HepG2 (cell line): Measurements from ENCODE around the gene TIMM10. TPM values are rescaled to one million over a fixed set of nuclear protein-coding genes. Genes with fewer than 3 reads are reported as not detected.

ENCODE experiments used
- AGO2 ChIP-seq: fragments of 200-400 bp; formaldehyde crosslinking; optimal IDR thresholded peaks from 2 replicates; pipeline ENCODE3; 2017; ENCODE audit warnings: mild to moderate bottlenecking, low read depth, low read length, moderate library complexity
- ASH2L ChIP-seq: fragments of 300-600, 200-600 bp; sonication (generic); IDR thresholded peaks from 2 replicates; pipeline ENCODE4 v1.7.0; 2017; ENCODE audit warnings: low read depth, mild to moderate bottlenecking, moderate library complexity, mixed read lengths, low read length; ENCODE audit not compliant: insufficient read length
- ATF5 ChIP-seq: sonication (generic); formaldehyde crosslinking; IDR thresholded peaks from 2 replicates; pipeline ENCODE4 v1.4.0; 2020; ENCODE audit warnings: mild to moderate bottlenecking, low read depth, missing genetic modification reagents
- BRD4 ChIP-seq: sonication (generic); formaldehyde crosslinking; IDR thresholded peaks from 2 replicates; pipeline ENCODE4 v1.4.0; 2020; ENCODE audit warnings: missing genetic modification reagents
- E2F1 ChIP-seq: sonication (generic); formaldehyde crosslinking; IDR thresholded peaks from 2 replicates; pipeline ENCODE4 v1.5.0; 2020; ENCODE audit warnings: missing genetic modification reagents
- ELF3 ChIP-seq: IDR thresholded peaks from 2 replicates; pipeline ENCODE4 v1.6.1; 2016; ENCODE audit warnings: missing genetic modification reagents, missing compliant biosample characterization
- KDM5A ChIP-seq: fragments of 200-600 bp; sonication (generic); IDR thresholded peaks from 2 replicates; pipeline ENCODE4 v1.7.0; 2018; ENCODE audit warnings: antibody characterized with exemption, mild to moderate bottlenecking, low read length, borderline replicate concordance
- MXD1 ChIP-seq: sonication (generic); formaldehyde crosslinking; IDR thresholded peaks from 2 replicates; pipeline ENCODE4 v1.4.0; 2020; ENCODE audit warnings: mild to moderate bottlenecking, missing genetic modification reagents
- NONO ChIP-seq, 2 experiments: fragments of 450-650 bp in 1 of 2; sonication (generic) in 1 of 2; formaldehyde crosslinking in 1 of 2; IDR thresholded peaks in 1 of 2; conservative IDR thresholded peaks in 1 of 2; 2 replicates each; pipeline versions ENCODE4 v1.6.1 to v1.8.0; 2017 to 2022; ENCODE audit warnings: mild to moderate bottlenecking in 1 of 2, missing genetic modification reagents in 1 of 2, moderate library complexity in 1 of 2
- PAF1 ChIP-seq: IDR thresholded peaks from 2 replicates; pipeline ENCODE4 v1.6.1; 2016; ENCODE audit warnings: missing genetic modification reagents, missing compliant biosample characterization
- PAWR ChIP-seq: sonication (generic); formaldehyde crosslinking; IDR thresholded peaks from 2 replicates; pipeline ENCODE4 v1.4.0; 2020; ENCODE audit warnings: missing genetic modification reagents, mild to moderate bottlenecking, borderline replicate concordance
- SRSF9 ChIP-seq: fragments of 200-400 bp; formaldehyde crosslinking; IDR thresholded peaks from 2 replicates; pipeline ENCODE4 v1.6.1; 2018; ENCODE audit warnings: borderline replicate concordance, mild to moderate bottlenecking, low read depth, low read length; ENCODE audit not compliant: insufficient read depth, poor library complexity, severe bottlenecking
- SSRP1 ChIP-seq: IDR thresholded peaks from 2 replicates; pipeline ENCODE4 v1.6.1; 2016; ENCODE audit warnings: control low read depth
- ZBTB44 ChIP-seq: sonication (generic); formaldehyde crosslinking; IDR thresholded peaks from 2 replicates; pipeline ENCODE4 v1.4.0; 2020; ENCODE audit warnings: missing genetic modification reagents
- ZNF460 ChIP-seq: sonication (generic); formaldehyde crosslinking; IDR thresholded peaks from 2 replicates; pipeline ENCODE4 v1.5.1; 2020; ENCODE audit warnings: missing genetic modification reagents, mild to moderate bottlenecking, borderline replicate concordance
- ZNF501 ChIP-seq: sonication (generic); formaldehyde crosslinking; IDR thresholded peaks from 2 replicates; pipeline ENCODE4 v1.5.1; 2020; ENCODE audit warnings: mild to moderate bottlenecking, moderate library complexity, missing genetic modification reagents
- ZNF570 ChIP-seq: sonication (generic); formaldehyde crosslinking; IDR thresholded peaks from 2 replicates; pipeline ENCODE4 v1.4.0; 2020; ENCODE audit warnings: mild to moderate bottlenecking, missing genetic modification reagents, borderline replicate concordance
- ZNF574 ChIP-seq: sonication (generic); formaldehyde crosslinking; IDR thresholded peaks from 2 replicates; pipeline ENCODE4 v1.4.0; 2020; ENCODE audit warnings: missing genetic modification reagents
- ZNF605 ChIP-seq: sonication (generic); formaldehyde crosslinking; IDR thresholded peaks from 2 replicates; pipeline ENCODE4 v1.8.0; 2022; ENCODE audit warnings: mild to moderate bottlenecking, missing genetic modification reagents
- ZNF747 ChIP-seq: sonication (generic); formaldehyde crosslinking; IDR thresholded peaks from 2 replicates; pipeline ENCODE4 v1.8.1; 2023; ENCODE audit warnings: missing genetic modification reagents, mild to moderate bottlenecking, borderline replicate concordance
- ZNF75D ChIP-seq: sonication (generic); formaldehyde crosslinking; IDR thresholded peaks from 2 replicates; pipeline ENCODE4 v1.8.1; 2023; ENCODE audit warnings: missing genetic modification reagents, mild to moderate bottlenecking, borderline replicate concordance
- ZNF772 ChIP-seq: sonication (generic); formaldehyde crosslinking; IDR thresholded peaks from 2 replicates; pipeline ENCODE4 v1.5.0; 2020; ENCODE audit warnings: mild to moderate bottlenecking, missing genetic modification reagents
- polyA plus RNA-seq, 8 experiments: library from polyadenylated mRNA; depleted of rRNA in 3 of 8; stranded (reverse) in 7 of 8; unstranded in 1 of 8; fragments of >200 nt; fragmentation: Illumina TruSeq in 4 of 8; extraction: Trizol in 4 of 8; gene quantifications; 2 replicates each; pipeline versions ENCODE4 v1.2.1 to v1.2.3, GENCODE V29; 2011 to 2016; ENCODE audit warnings: low read depth in 4 of 8, missing spikeins in 1 of 8, mixed read lengths in 1 of 8; ENCODE audit not compliant: insufficient read depth in 1 of 8
- total RNA-seq, 5 experiments: library from RNA; depleted of rRNA; stranded (reverse); fragments of >200 nt; fragmentation: Illumina TruSeq; extraction: Trizol; gene quantifications; 2 replicates each; pipeline ENCODE4 v1.2.3, GENCODE V29; 2016; ENCODE audit warnings: low read depth in 1 of 5

The TIMM10 gene
- total and polyA plus RNA-seq, 2 of the 13 experiments (the other 11 are each of a cell fraction or from before 2014, with no cell fraction given): 67.8 to 82.2 TPM

- TF ChIP-seq MXD1 (CRISPR knock-in tag) (peak; percentile 34; the same call in 1 of the 2 replicates), ZNF75D (CRISPR knock-in tag) (no peak), ZBTB44 (CRISPR knock-in tag) (no peak), BRD4 (CRISPR knock-in tag) (no peak), E2F1 (CRISPR knock-in tag) (no peak), ZNF747 (CRISPR knock-in tag) (no peak), SSRP1 (CRISPR knock-in tag) (no peak), ZNF574 (CRISPR knock-in tag) (peak; percentile 43), ATF5 (CRISPR knock-in tag) (no peak), AGO2 (no peak), SRSF9 (no peak), KDM5A (0 out of 2 replicates have a peak, but pooled peaks have one; percentile 37), ZNF772 (CRISPR knock-in tag) (no peak), PAF1 (CRISPR knock-in tag) (no peak), ZNF570 (CRISPR knock-in tag) (no peak), PAWR (CRISPR knock-in tag) (no peak), ZNF460 (CRISPR knock-in tag) (no peak), ZNF605 (0 out of 2 replicates have a peak, but pooled peaks have one; percentile 34), ASH2L (peak; percentile 51), NONO (IDR thresholded peaks at IDR 0.05) (no peak), NONO (CRISPR knock-in tag; conservative IDR thresholded peaks at IDR 0.05) (peak; percentile 58), ELF3 (CRISPR knock-in tag) (no peak), ZNF501 (CRISPR knock-in tag) (peak; percentile 55; the same call in 1 of the 2 replicates)
Measured at GRCh38 chr11:57567515-57568329, 37.2 kb upstream of the TIMM10 start, which contains the start of gene UBE2L6 (continued).
